ENCODE data around the gene OSBP2. TPM values are rescaled to one million over a fixed set of nuclear protein-coding genes. Genes with fewer than 3 reads are reported as not detected.

Gene OSBP2
- total RNA-seq, 1 experiment from 2014 or later: 7.1 TPM

DNA sequence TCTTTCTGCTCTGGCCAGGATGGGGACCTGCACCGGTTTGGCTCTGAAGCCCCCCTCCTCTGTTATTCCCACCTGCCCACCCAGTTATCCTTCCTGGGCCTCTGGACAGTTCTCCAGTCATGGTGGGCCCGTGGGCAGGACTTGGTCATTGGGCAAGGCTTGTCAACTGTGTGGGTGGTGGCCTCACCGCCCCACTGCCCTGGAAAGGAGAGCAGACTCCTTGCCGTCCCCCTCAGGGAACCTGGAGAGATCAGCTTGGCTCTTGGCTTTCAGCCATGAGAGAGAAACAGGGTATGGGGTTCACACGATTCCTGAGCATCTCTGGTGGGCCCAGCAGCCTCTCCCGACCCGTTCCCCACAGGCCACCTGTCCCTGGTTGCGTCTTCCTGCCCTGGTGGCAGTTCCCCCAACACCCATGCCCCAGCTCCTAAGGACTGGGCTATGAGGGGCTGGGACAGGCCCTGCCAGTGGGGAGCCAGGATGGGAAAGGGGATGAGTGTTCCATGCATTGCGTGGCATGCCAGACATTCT is 181.6 kb downstream of the OSBP2 start:
- H2AFZ ChIP-seq: no peak overlapping the region
- POLR2A ChIA-PET (ENCODE audit: unreplicated experiment): no interaction called here
- no peaks in the 10 kb centered on the region for H4K20me1 ChIP-seq (ENCODE audit: insufficient read depth)
- H3K4me3 ChIP-seq: no peak overlapping the region
- peaks cover 3% of the 10 kb centered on the region; the same call in 1 of the 2 replicates for H3F3A ChIP-seq (ENCODE audit: insufficient read depth, low read depth)
- CTCF ChIA-PET: no interaction called here
- no peak for TF ChIP-seq EZH2 (IDR thresholded peaks at IDR 0.05; ENCODE audit: low read depth)
- TF ChIP-seq, protein P1, sequence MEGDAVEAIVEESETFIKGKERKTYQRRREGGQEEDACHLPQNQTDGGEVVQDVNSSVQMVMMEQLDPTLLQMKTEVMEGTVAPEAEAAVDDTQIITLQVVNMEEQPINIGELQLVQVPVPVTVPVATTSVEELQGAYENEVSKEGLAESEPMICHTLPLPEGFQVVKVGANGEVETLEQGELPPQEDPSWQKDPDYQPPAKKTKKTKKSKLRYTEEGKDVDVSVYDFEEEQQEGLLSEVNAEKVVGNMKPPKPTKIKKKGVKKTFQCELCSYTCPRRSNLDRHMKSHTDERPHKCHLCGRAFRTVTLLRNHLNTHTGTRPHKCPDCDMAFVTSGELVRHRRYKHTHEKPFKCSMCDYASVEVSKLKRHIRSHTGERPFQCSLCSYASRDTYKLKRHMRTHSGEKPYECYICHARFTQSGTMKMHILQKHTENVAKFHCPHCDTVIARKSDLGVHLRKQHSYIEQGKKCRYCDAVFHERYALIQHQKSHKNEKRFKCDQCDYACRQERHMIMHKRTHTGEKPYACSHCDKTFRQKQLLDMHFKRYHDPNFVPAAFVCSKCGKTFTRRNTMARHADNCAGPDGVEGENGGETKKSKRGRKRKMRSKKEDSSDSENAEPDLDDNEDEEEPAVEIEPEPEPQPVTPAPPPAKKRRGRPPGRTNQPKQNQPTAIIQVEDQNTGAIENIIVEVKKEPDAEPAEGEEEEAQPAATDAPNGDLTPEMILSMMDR (conservative IDR thresholded peaks at IDR 0.05): no peak
- no peak for DNase-seq
- no peaks in the 10 kb centered on the region for H3K9me3 ChIP-seq (ENCODE audit: insufficient read depth, low read depth)
- no peaks in the 10 kb centered on the region for H3K36me3 ChIP-seq (ENCODE audit: low read depth)
- no peaks in the 10 kb centered on the region for H3K9me2 ChIP-seq (ENCODE audit: insufficient read depth)
- no peaks in the 10 kb centered on the region for H3K79me2 ChIP-seq (ENCODE audit: low read depth)
- intact Hi-C loops (cut with micrococcal nuclease; ENCODE audit: unreplicated experiment): no loop called here
- H3K27me3 ChIP-seq (ENCODE audit: insufficient read depth, low read depth): no peaks in the 10 kb centered on the region
- no peak overlapping the region for H3K4me2 ChIP-seq
- no peak overlapping the region for H3K27ac ChIP-seq
- BruUV-seq (replicated peaks): no TSS peak
- peaks cover 6% of the 10 kb centered on the region for H3K4me1 ChIP-seq (replicated peaks; ENCODE audit: insufficient read depth)

DNA sequence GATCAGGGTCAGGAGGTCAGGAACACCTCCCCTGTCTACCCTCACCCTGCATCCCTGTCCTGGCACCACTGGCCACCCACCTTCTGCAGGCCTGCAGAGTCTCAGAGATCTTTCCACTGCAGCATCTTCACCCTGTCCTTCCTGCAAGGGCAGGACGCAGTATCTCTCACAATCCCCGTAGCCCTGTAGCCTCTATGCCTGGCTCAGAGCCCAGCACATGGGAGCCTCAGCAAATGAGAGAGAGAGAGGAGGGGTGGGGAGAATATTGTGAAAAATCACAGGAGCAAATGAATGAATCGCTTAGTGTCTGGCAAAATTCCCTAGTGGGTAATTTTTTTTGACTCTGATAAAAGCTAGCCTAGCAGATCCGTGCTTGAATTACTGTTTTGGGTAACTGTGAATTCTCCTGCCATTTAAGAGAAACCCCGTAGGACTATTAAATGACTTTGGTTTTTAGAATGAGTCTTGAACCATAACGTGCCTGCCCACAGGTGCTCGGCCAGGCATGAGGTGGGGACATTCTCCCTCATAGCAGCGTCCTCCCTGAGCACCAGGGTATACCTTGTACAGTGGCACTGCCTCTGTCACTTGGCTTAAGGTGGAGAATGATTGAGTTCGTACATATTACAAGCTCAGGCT is 182.4 kb downstream of the OSBP2 start:
- intact Hi-C loops (cut with micrococcal nuclease; ENCODE audit: unreplicated experiment): no loop called here
- H3K4me2 ChIP-seq: no peak overlapping the region
- H3K9me2 ChIP-seq (ENCODE audit: insufficient read depth): no peaks in the 10 kb centered on the region
- TF ChIP-seq, protein P1 (conservative IDR thresholded peaks at IDR 0.05): no peak
- no peak for TF ChIP-seq EZH2 (IDR thresholded peaks at IDR 0.05; ENCODE audit: low read depth)
- no TSS peak for BruUV-seq (replicated peaks)
- H2AFZ ChIP-seq: no peak overlapping the region
- ChIA-PET CTCF (interaction anchor here (0.6 kb wide), 1 partner anchor 22 kb away, joined by 4 read pairs; no protein-coding TSS in a partner anchor), POLR2A (ENCODE audit: unreplicated experiment) (no interaction called here)
- no peak overlapping the region for H3K4me3 ChIP-seq
- no peaks in the 10 kb centered on the region for H4K20me1 ChIP-seq (ENCODE audit: insufficient read depth)
- no peaks in the 10 kb centered on the region for H3K9me3 ChIP-seq (ENCODE audit: insufficient read depth, low read depth)
- no peaks in the 10 kb centered on the region for H3K36me3 ChIP-seq (ENCODE audit: low read depth)
- H3K4me1 ChIP-seq (replicated peaks; ENCODE audit: insufficient read depth): peaks cover 14% of the 10 kb centered on the region
- DNase-seq: no peak
- no peaks in the 10 kb centered on the region for H3K27me3 ChIP-seq (ENCODE audit: insufficient read depth, low read depth)
- peaks cover 11% of the 10 kb centered on the region; the same call in 1 of the 2 replicates for H3F3A ChIP-seq (ENCODE audit: insufficient read depth, low read depth)
- H3K79me2 ChIP-seq (ENCODE audit: low read depth): no peaks in the 10 kb centered on the region
- H3K27ac ChIP-seq: no peak overlapping the region

DNA sequence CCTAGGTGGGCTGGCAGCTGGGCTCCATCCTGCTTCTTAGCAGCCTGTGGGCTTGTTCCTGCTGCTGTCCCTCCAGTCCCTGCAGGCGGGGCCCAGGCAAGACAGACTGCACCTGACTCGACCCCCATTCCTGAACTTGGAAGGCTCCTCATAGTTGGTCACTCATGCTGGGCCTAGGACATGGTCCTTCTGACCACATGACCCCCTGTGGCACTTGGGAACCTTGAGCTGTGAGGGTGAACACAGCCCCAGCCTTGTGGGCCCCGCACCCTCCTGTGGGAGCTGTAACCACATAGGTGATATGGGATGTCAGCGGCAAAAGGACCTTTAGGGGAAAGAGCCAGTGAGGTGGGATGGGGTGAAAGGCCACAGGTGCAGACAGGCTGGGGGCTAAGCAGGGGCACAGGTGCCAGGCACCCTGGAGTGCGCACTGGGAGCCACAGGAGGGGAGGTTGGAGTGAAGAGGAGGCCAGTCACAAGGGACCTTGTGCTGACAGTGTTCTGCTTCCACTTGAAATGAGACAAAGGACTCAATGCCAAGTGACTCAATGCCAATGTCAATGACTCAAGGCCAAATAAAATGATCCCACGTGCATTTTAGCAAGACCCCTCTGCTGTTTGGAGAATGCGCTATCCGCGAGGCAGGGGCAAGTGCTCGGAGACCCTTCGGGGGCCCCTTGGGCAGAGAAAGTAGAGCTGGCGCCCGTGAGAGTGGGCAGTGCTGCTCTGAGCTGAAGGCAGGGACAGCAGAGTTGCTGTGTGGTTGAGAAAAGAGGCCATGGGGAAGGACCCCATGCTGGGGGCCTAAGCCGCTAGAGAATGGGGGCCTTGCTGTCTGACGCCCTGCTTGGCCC is 183.2 kb downstream of the OSBP2 start:
- Histone ChIP-seq H3K36me3 (ENCODE audit: low read depth) (no peaks in the 10 kb centered on the region), H2AFZ (no peak overlapping the region), H3F3A (ENCODE audit: insufficient read depth, low read depth) (peaks cover 19% of the 10 kb centered on the region), H3K27me3 (ENCODE audit: insufficient read depth, low read depth) (no peaks in the 10 kb centered on the region), H3K9me3 (ENCODE audit: insufficient read depth, low read depth) (no peaks in the 10 kb centered on the region), H3K9me2 (ENCODE audit: insufficient read depth) (no peaks in the 10 kb centered on the region), H3K4me2 (no peak overlapping the region), H3K4me1 (replicated peaks; ENCODE audit: insufficient read depth) (peaks cover 22% of the 10 kb centered on the region), H3K79me2 (ENCODE audit: low read depth) (no peaks in the 10 kb centered on the region), H3K4me3 (no peak overlapping the region), H4K20me1 (ENCODE audit: insufficient read depth) (no peaks in the 10 kb centered on the region), H3K27ac (no peak overlapping the region)
- no peak for TF ChIP-seq EZH2 (IDR thresholded peaks at IDR 0.05; ENCODE audit: low read depth)
- TF ChIP-seq, protein P1 (conservative IDR thresholded peaks at IDR 0.05): no peak
- intact Hi-C loops (cut with micrococcal nuclease; ENCODE audit: unreplicated experiment): no loop called here
- DNase-seq: no peak
- ChIA-PET CTCF (interaction anchor here (0.6 kb wide), 1 partner anchor 23 kb away, joined by 4 read pairs; no protein-coding TSS in a partner anchor), POLR2A (ENCODE audit: unreplicated experiment) (no interaction called here)
- no TSS peak for BruUV-seq (replicated peaks)

Measured in PC-9 (cell line).